Activated T-helper 1 cell treated with anti-CD3 and anti-CD28 coated beads, Interleukin-12 subunit alpha, Interleukin-12 subunit beta, Interleukin-2, Interleukin-4 antibody, amounts not matched to agents 30 ng/mL and 10 ng/mL and 1 ng/mL, durations not matched to agents 14 hours and 24 hours and 36 hours (primary cell): ENCODE results near the gene CBLN1. TPM values are rescaled to one million over a fixed set of nuclear protein-coding genes. Genes with fewer than 3 reads are reported as not detected.
"Not testable (repeated sequence)": the region's sequence is repeated elsewhere in the genome, so short reads cannot be mapped to it uniquely, and the experiment has no call there.

Experiments
- DNase-seq: peaks from one replicate; pipeline ENCODE4 v3.0.0; 2021; ENCODE audit warnings: low spot score
- H3K27ac Mint-ChIP-seq: one replicate; pipeline ENCODE4 v1.8.0; 2021; ENCODE audit warnings: mild to moderate bottlenecking, mixed read lengths
- H3K27me3 Mint-ChIP-seq: one replicate; pipeline ENCODE4 v1.8.0; 2022; ENCODE audit warnings: mild to moderate bottlenecking, moderate library complexity, mixed read lengths; ENCODE audit not compliant: insufficient read depth
- H3K36me3 Mint-ChIP-seq: one replicate; pipeline ENCODE4 v1.8.0; 2021; ENCODE audit warnings: low read depth, mixed read lengths
- H3K4me1 Mint-ChIP-seq: one replicate; pipeline ENCODE4 v1.8.0; 2021; ENCODE audit warnings: low read depth, mixed read lengths
- H3K4me3 Mint-ChIP-seq: one replicate; pipeline ENCODE4 v1.8.0; 2021; ENCODE audit warnings: mild to moderate bottlenecking, moderate library complexity, mixed read lengths
- H3K9me3 Mint-ChIP-seq: one replicate; pipeline ENCODE4 v1.8.0; 2021; ENCODE audit warnings: mixed read lengths
- intact Hi-C: fragments of 100-400 bp; cut with micrococcal nuclease; formaldehyde crosslinking; loops from one replicate; pipeline ENCODE4 v1.15.1; 2024
- total RNA-seq: library from RNA; stranded (reverse); gene quantifications from 2 replicates; pipeline ENCODE4 v1.2.3, GENCODE V29; 2022

Gene CBLN1
- total RNA-seq, 1 donor from 2014 or later = not detected

GRCh38 chr16:49228335-49228734 is 53.3 kb downstream of the CBLN1 start:
- H3K4me1 Mint-ChIP-seq, H3K27me3 Mint-ChIP-seq, DNase-seq, H3K27ac Mint-ChIP-seq, H3K36me3 Mint-ChIP-seq, H3K9me3 Mint-ChIP-seq, H3K4me3 Mint-ChIP-seq, intact Hi-C loops: not testable (repeated sequence)

Other genes with a start within 250 kb of the CBLN1 start
- not detected in 2 replicates for gene C16orf78, start 92.0 kb upstream of the CBLN1 start, total RNA-seq